ENCODE results near the gene NUDT1.

The NUDT1 gene

GRCh38 chr7:2299131-2299829 lies 57.3 kb downstream of the NUDT1 start:
- DNase-seq (ENCODE audit: low read depth, low spot score), result no peak

DNA sequence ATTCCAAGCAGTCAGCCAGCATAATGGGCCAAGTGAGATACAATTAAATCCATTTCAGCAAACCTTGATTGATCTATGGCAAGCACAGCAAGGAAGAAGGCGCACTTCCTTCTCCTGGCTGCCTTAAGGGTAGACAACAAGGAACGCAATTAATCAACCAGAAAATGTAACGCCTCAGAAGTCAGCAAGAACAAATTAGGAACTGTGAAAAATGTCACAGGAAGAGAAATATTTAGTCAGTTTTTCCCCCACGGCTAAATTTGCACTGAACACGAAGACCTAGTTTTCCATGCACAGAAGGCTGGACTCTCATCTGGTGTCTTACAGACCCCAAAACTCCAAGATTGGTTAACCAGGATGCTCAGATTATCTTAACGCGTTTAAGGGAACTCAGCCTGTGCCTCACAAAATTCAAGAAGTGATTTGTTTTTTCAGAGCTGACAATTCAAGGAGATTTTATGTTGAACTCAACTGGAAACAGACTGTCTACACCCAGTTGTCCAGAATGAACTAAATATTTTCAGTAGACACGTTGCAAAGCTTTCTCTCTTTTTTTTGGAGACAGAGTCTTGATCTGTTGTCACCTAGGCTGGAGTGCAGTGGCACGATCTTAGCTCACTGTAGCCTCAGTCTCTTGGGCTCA lies 58.0 kb downstream of the NUDT1 start:
- no peak for DNase-seq (ENCODE audit: low read depth, low spot score)

Measured in smooth muscle cell of the brain vasculature (primary cell).